ENCODE results near the gene EIF4EBP3. TPM values are rescaled to one million over a fixed set of nuclear protein-coding genes. Genes with fewer than 3 reads are reported as not detected.
A peak's percentile ranks its signal among the peaks of the same experiment; 100 is the strongest.

Gene EIF4EBP3
- total RNA-seq, 1 donor: 4.7 TPM

GRCh38 chr5:140548300-140548688, 832 bp downstream of the EIF4EBP3 start:
- H3K9me3 ChIP-seq (ENCODE audit: low read depth, low read length): no peaks in the 10 kb centered on the region
- peak overlapping the region; percentile 84 for H3K4me2 ChIP-seq (ENCODE audit: insufficient read depth, low read length)
- peaks cover 12% of the 10 kb centered on the region for H4K20me1 ChIP-seq (ENCODE audit: insufficient read depth, low read length)
- peak; percentile 8 for DNase-seq (ENCODE audit: insufficient read length, low spot score, missing footprints)
- H3K27me3 ChIP-seq (ENCODE audit: insufficient read depth, low read length): no peaks in the 10 kb centered on the region
- no peak for TF ChIP-seq CTCF (IDR thresholded peaks at IDR 0.05; ENCODE audit: extremely low read depth, low read depth, low read length)
- peaks cover 33% of the 10 kb centered on the region for H3K79me2 ChIP-seq (ENCODE audit: insufficient read depth, low read length)
- H3K36me3 ChIP-seq (ENCODE audit: insufficient read depth, low read length): peaks cover 46% of the 10 kb centered on the region
- peaks cover 13% of the 10 kb centered on the region for H3K4me1 ChIP-seq (ENCODE audit: insufficient read depth, low read length)
- peak overlapping the region; percentile 70 for H3K4me3 ChIP-seq (ENCODE audit: insufficient read depth, low read length)
- H2AFZ ChIP-seq (ENCODE audit: low read length): no peak overlapping the region
- H3K27ac ChIP-seq (ENCODE audit: low read depth, low read length): peak overlapping the region; percentile 85

DNA sequence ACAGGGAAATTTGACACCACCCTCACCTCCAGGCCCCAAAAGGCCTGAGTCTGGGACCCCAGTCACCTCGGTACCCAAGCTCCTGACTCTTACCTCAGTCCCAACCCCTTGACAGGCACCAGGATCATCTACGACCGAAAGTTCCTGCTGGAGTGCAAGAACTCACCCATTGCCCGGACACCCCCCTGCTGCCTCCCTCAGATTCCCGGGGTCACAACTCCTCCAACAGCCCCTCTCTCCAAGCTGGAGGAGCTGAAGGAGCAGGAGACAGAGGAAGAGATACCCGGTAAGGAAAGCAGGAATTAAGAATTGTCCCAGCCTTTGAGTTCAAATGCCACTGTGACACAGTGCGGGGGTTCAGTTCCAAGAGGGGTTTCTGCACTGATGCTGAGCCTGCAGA, 1.3 kb downstream of the EIF4EBP3 start:
- H3K9me3 ChIP-seq (ENCODE audit: low read depth, low read length): no peaks in the 10 kb centered on the region
- H3K4me3 ChIP-seq (ENCODE audit: insufficient read depth, low read length): no peak overlapping the region
- no peak for TF ChIP-seq CTCF (IDR thresholded peaks at IDR 0.05; ENCODE audit: extremely low read depth, low read depth, low read length)
- H3K27ac ChIP-seq (ENCODE audit: low read depth, low read length): peak overlapping the region; percentile 85
- no peak overlapping the region for H3K4me2 ChIP-seq (ENCODE audit: insufficient read depth, low read length)
- peaks cover 18% of the 10 kb centered on the region for H3K4me1 ChIP-seq (ENCODE audit: insufficient read depth, low read length)
- peaks cover 38% of the 10 kb centered on the region for H3K79me2 ChIP-seq (ENCODE audit: insufficient read depth, low read length)
- H3K36me3 ChIP-seq (ENCODE audit: insufficient read depth, low read length): peaks cover 46% of the 10 kb centered on the region
- H4K20me1 ChIP-seq (ENCODE audit: insufficient read depth, low read length): peaks cover 17% of the 10 kb centered on the region
- no peak overlapping the region for H2AFZ ChIP-seq (ENCODE audit: low read length)
- no peaks in the 10 kb centered on the region for H3K27me3 ChIP-seq (ENCODE audit: insufficient read depth, low read length)
- DNase-seq (ENCODE audit: insufficient read length, low spot score, missing footprints): peak; percentile 6

GRCh38 chr5:140549237-140550144, 2.0 kb downstream of the EIF4EBP3 start:
- no peak for TF ChIP-seq CTCF (IDR thresholded peaks at IDR 0.05; ENCODE audit: extremely low read depth, low read depth, low read length)

More at GRCh38 chr5:140549237-140550144, 2.0 kb downstream of the EIF4EBP3 start:
- H3K36me3 ChIP-seq (ENCODE audit: insufficient read depth, low read length): peaks cover 46% of the 10 kb centered on the region
- peak; percentile 34 for DNase-seq (ENCODE audit: insufficient read length, low spot score, missing footprints)
- H2AFZ ChIP-seq (ENCODE audit: low read length): no peak overlapping the region
- no peaks in the 10 kb centered on the region for H3K9me3 ChIP-seq (ENCODE audit: low read depth, low read length)
- peaks cover 22% of the 10 kb centered on the region for H4K20me1 ChIP-seq (ENCODE audit: insufficient read depth, low read length)
- no peak overlapping the region for H3K4me2 ChIP-seq (ENCODE audit: insufficient read depth, low read length)
- peaks cover 25% of the 10 kb centered on the region for H3K4me1 ChIP-seq (ENCODE audit: insufficient read depth, low read length)
- H3K4me3 ChIP-seq (ENCODE audit: insufficient read depth, low read length): no peak overlapping the region
- H3K27ac ChIP-seq (ENCODE audit: low read depth, low read length): peak overlapping the region; percentile 30
- H3K79me2 ChIP-seq (ENCODE audit: insufficient read depth, low read length): peaks cover 45% of the 10 kb centered on the region
- no peaks in the 10 kb centered on the region for H3K27me3 ChIP-seq (ENCODE audit: insufficient read depth, low read length)

Measured in osteoblast (primary cell).